Panc1 (cell line): Measurements from ENCODE around the gene MAST1. TPM values are rescaled to one million over a fixed set of nuclear protein-coding genes. Genes with fewer than 3 reads are reported as not detected.

ENCODE experiments used
- ATAC-seq: fragments of 200-7000 bp; cut with Tn5 transposase; 2 replicates; pipeline ENCODE4 v1.9.1; 2020; ENCODE audit warnings: mild to moderate bottlenecking, moderate library complexity
- BruUV-seq: library from RNA; stranded (reverse); fragments of 400-500 nt; replicated peaks from 2 replicates; lab custom pipeline; 2021; lab: Mats Ljungman, UMichigan
- CTCF ChIA-PET: fragments of 300-600 bp; sonication (Branson Sonifier 250); formaldehyde crosslinking; loops from one replicate; lab custom pipeline; 2022; ENCODE audit warnings: antibody characterized with exemption; lab: Charles Lee
- POLR2A ChIA-PET: fragments of 300-600 bp; sonication (Branson Sonifier 250); formaldehyde crosslinking; loops from one replicate; lab custom pipeline; 2022; ENCODE audit warnings: antibody characterized with exemption; lab: Charles Lee
- DNase-seq: peaks from one replicate; pipeline ENCODE4 v3.0.0-alpha.2; 2010; ENCODE audit warnings: low read depth, low spot score
- H3K27ac ChIP-seq: 2 replicates; pipeline ENCODE4 v1.5.1; 2011; ENCODE audit warnings: mild to moderate bottlenecking, low read length, inconsistent platforms
- H3K27me3 ChIP-seq: fragments of 200-500 bp; sonication (Bioruptor generic); 2 replicates; pipeline ENCODE4 v1.6.0; 2014; ENCODE audit warnings: low read length, inconsistent platforms; ENCODE audit not compliant: control insufficient read depth, insufficient read depth
- H3K36me3 ChIP-seq: fragments of 200-500 bp; sonication (Bioruptor generic); 2 replicates; pipeline ENCODE4 v1.5.1; 2014; ENCODE audit warnings: inconsistent platforms, mild to moderate bottlenecking, low read length, moderate library complexity; ENCODE audit not compliant: control insufficient read depth, insufficient read depth
- H3K4me1 ChIP-seq: 2 replicates; pipeline ENCODE4 v1.5.1; 2011; ENCODE audit warnings: inconsistent platforms, mild to moderate bottlenecking, low read length, moderate library complexity; ENCODE audit not compliant: control insufficient read depth, insufficient read depth
- H3K4me3 ChIP-seq, 2 experiments: 2 replicates each; pipeline ENCODE4 v1.5.1; 2011 to 2012; ENCODE audit warnings: low read depth in 2 of 2, low read length in 2 of 2, mild to moderate bottlenecking in 2 of 2, inconsistent platforms in 1 of 2, moderate library complexity in 1 of 2
- H3K9me3 ChIP-seq: fragments of 200-500 bp; sonication (Bioruptor generic); 2 replicates; pipeline ENCODE4 v1.5.1; 2014; ENCODE audit warnings: low read depth, mild to moderate bottlenecking, inconsistent platforms, low read length, moderate library complexity; ENCODE audit not compliant: control insufficient read depth, insufficient read depth
- CTCF ChIP-seq: fragments of 450-650 bp; IDR thresholded peaks from 2 replicates; pipeline ENCODE4 v1.5.1; 2017; ENCODE audit warnings: mild to moderate bottlenecking
- POLR2AphosphoS5 ChIP-seq: IDR thresholded peaks from 2 replicates; pipeline ENCODE4 v1.6.1; 2012; ENCODE audit warnings: mild to moderate bottlenecking, low read depth, low read length, moderate library complexity
- REST ChIP-seq, 2 experiments: IDR thresholded peaks; 2 replicates each; pipeline ENCODE4 v1.6.1; 2011 to 2012; ENCODE audit warnings: low read depth in 2 of 2, control low read depth in 1 of 2, low read length in 1 of 2, mild to moderate bottlenecking in 1 of 2, moderate library complexity in 1 of 2; ENCODE audit not compliant: insufficient read depth in 1 of 2
- SIN3A ChIP-seq: IDR thresholded peaks from 2 replicates; pipeline ENCODE4 v1.6.1; 2012; ENCODE audit warnings: low read depth, mild to moderate bottlenecking, low read length, moderate library complexity, borderline replicate concordance; ENCODE audit not compliant: insufficient read depth
- TCF7L2 ChIP-seq: IDR thresholded peaks from 2 replicates; pipeline ENCODE4 v1.6.1; 2011; ENCODE audit warnings: mild to moderate bottlenecking, low read depth, low read length, inconsistent platforms
- in situ Hi-C: cut with HindIII; loops from 2 replicates; pipeline ENCODE4 v1.10.0; 2016; ENCODE audit warnings: low sequenced_read_pairs, low pct_unique_long_range_greater_than_20kb
- intact Hi-C: fragments of 100-400 bp; cut with micrococcal nuclease; formaldehyde crosslinking; loops from one replicate; pipeline ENCODE4 v1.10.0; 2022; ENCODE audit not compliant: unreplicated experiment
- total RNA-seq: library from RNA; stranded (reverse); gene quantifications from one replicate; pipeline ENCODE4 v1.2.1, GENCODE V29; 2021; ENCODE audit not compliant: unreplicated experiment

Gene MAST1
- total RNA-seq, 1 experiment from 2014 or later: 3.1 TPM

GRCh38 chr19:12800466-12800770, 37.9 kb upstream of the MAST1 start:
- in situ Hi-C loops: no loop called here
- H3K36me3 ChIP-seq: peaks cover 4% of the 10 kb centered on the region; the same call in 1 of the 2 replicates
- DNase-seq (no peak), ATAC-seq (no peak)
- H3K4me3 ChIP-seq: no peak overlapping the region; a peak in 2 of 4 replicates
- H3K9me3 ChIP-seq: no peaks in the 10 kb centered on the region
- no TSS peak for BruUV-seq
- H3K27ac ChIP-seq: no peak overlapping the region
- TF ChIP-seq TCF7L2: no peak
- TF ChIP-seq SIN3A: no peak
- TF ChIP-seq POLR2AphosphoS5: no peak
- no peak for TF ChIP-seq CTCF
- no peak for TF ChIP-seq REST (IDR thresholded peaks at IDR 0.05; ENCODE audit: insufficient read depth in 1 of 2, low read depth in 2 of 2, low read length in 1 of 2)
- intact Hi-C loops: no loop called here
- H3K4me1 ChIP-seq: peaks cover 11% of the 10 kb centered on the region
- H3K27me3 ChIP-seq: no peaks in the 10 kb centered on the region
- ChIA-PET POLR2A (no interaction called here), CTCF (no interaction called here)

- BruUV-seq: no TSS peak
Observed at GRCh38 chr19:12800923-12801465, 37.3 kb upstream of the MAST1 start.

More at GRCh38 chr19:12800923-12801465, 37.3 kb upstream of the MAST1 start:
- no peaks in the 10 kb centered on the region for H3K9me3 ChIP-seq
- ChIA-PET CTCF (no interaction called here), POLR2A (no interaction called here)
- H3K4me1 ChIP-seq: peaks cover 8% of the 10 kb centered on the region
- 0 out of 2 replicates have a peak overlapping the region, but pooled peaks have one; percentile 48 for H3K27ac ChIP-seq
- no peaks in the 10 kb centered on the region for H3K27me3 ChIP-seq
- TF ChIP-seq TCF7L2 (no peak), REST (IDR thresholded peaks at IDR 0.05; ENCODE audit: insufficient read depth in 1 of 2, low read depth in 2 of 2, low read length in 1 of 2) (no peak), CTCF (no peak), SIN3A (no peak), POLR2AphosphoS5 (no peak)
- ATAC-seq (no peak), DNase-seq (no peak)
- peaks cover 4% of the 10 kb centered on the region; the same call in 1 of the 2 replicates for H3K36me3 ChIP-seq
- in situ Hi-C loops: no loop called here
- H3K4me3 ChIP-seq: peak overlapping the region; percentile 53 to 58
- intact Hi-C loops: no loop called here
